GM12878 (cell line): ENCODE results near the gene ITIH5. TPM values are rescaled to one million over a fixed set of nuclear protein-coding genes. Genes with fewer than 3 reads are reported as not detected.

ENCODE experiments used
- ATAC-seq: fragments of 200-7000 bp; cut with Tn5 transposase; 3 replicates; pipeline ENCODE4 v1.9.1; 2020; ENCODE audit warnings: mild to moderate bottlenecking, moderate library complexity
- BruUV-seq: library from RNA; stranded (reverse); fragments of 400-500 nt; replicated peaks from 2 replicates; lab custom pipeline; 2021; lab: Mats Ljungman, UMichigan
- CTCF ChIA-PET: fragments of 300-600 bp; sonication (Branson Sonifier 250); formaldehyde crosslinking; extraction: SDS; loops from one replicate; lab custom pipeline; 2021; ENCODE audit warnings: inconsistent platforms; lab: Yijun Ruan, JAX
- POLR2A ChIA-PET: fragments of 350-600 bp; formaldehyde crosslinking; extraction: SDS; loops from one replicate; lab custom pipeline; 2021; ENCODE audit warnings: inconsistent platforms; lab: Charles Lee
- RAD21 ChIA-PET: fragments of 300-600 bp; sonication (Branson Sonifier 250); formaldehyde crosslinking; loops from one replicate; lab custom pipeline; 2023; ENCODE audit warnings: antibody characterized with exemption; ENCODE audit not compliant: unreplicated experiment; lab: Charles Lee
- SMC1A ChIA-PET: fragments of 300-600 bp; sonication (Branson Sonifier 250); formaldehyde crosslinking; loops from one replicate; lab custom pipeline; 2023; ENCODE audit not compliant: unreplicated experiment, uncharacterized antibody; lab: Charles Lee
- DNase-seq: peaks from one replicate; pipeline ENCODE4 v3.0.0-alpha.2; 2011; ENCODE audit warnings: low read depth, low spot score
- FAIRE-seq: peaks from 3 replicates; lab custom pipeline; 2011; peaks lifted over from hg19 to GRCh38; lab: Jason Lieb, UNC
- H2AFZ ChIP-seq: 2 replicates; pipeline ENCODE4 v1.6.0; 2011; ENCODE audit warnings: low read depth, low read length, control low read depth; ENCODE audit not compliant: control insufficient read depth
- H3K27ac ChIP-seq: 2 replicates; pipeline ENCODE4 v1.5.1; 2011; ENCODE audit warnings: control low read depth; ENCODE audit not compliant: control insufficient read depth, insufficient read depth
- H3K27me3 ChIP-seq, 2 experiments: replicated peaks in 1 of 2; 2 replicates each; pipeline versions ENCODE4 v1.6.0 to v1.6.1; 2011; ENCODE audit warnings: low read length in 1 of 2; ENCODE audit not compliant: control insufficient read depth in 2 of 2, insufficient read depth in 2 of 2
- H3K36me3 ChIP-seq, 2 experiments: 2 replicates each; pipeline ENCODE4 v1.5.1; 2011; ENCODE audit warnings: low read length in 1 of 2; ENCODE audit not compliant: control insufficient read depth in 2 of 2, insufficient read depth in 2 of 2
- H3K4me1 ChIP-seq: 2 replicates; pipeline ENCODE4 v1.6.1; 2011; ENCODE audit warnings: mild to moderate bottlenecking, low read length, moderate library complexity, mixed read lengths; ENCODE audit not compliant: control insufficient read depth, insufficient read depth
- H3K4me2 ChIP-seq: 2 replicates; pipeline ENCODE4 v1.6.0; 2011; ENCODE audit warnings: control low read depth; ENCODE audit not compliant: control insufficient read depth, insufficient read depth
- H3K4me3 ChIP-seq: fragments of 200-600 bp; sonication (generic); 2 replicates; pipeline ENCODE4 v1.5.1; 2016
- H3K79me2 ChIP-seq: 2 replicates; pipeline ENCODE4 v1.6.0; 2011; ENCODE audit warnings: low read length; ENCODE audit not compliant: control insufficient read depth, insufficient read depth
- H3K9ac ChIP-seq: 2 replicates; pipeline ENCODE4 v1.8.0; 2011; ENCODE audit warnings: low read length, control low read depth, mixed read lengths; ENCODE audit not compliant: control insufficient read depth, insufficient read depth
- H3K9me3 ChIP-seq: replicated peaks from 3 replicates; pipeline ENCODE4 v1.5.1; 2011; ENCODE audit warnings: mild to moderate bottlenecking, low read length; ENCODE audit not compliant: control insufficient read depth, insufficient read depth
- H4K20me1 ChIP-seq: 2 replicates; pipeline ENCODE4 v1.6.0; 2011; ENCODE audit not compliant: control insufficient read depth, insufficient read depth
- CEBPB ChIP-seq, 2 experiments: fragments of 150-350 bp in 1 of 2; IDR thresholded peaks; 2 replicates each; pipeline ENCODE4 v1.6.1; 2012 to 2014; ENCODE audit warnings: low read depth in 2 of 2, low read length in 2 of 2, borderline replicate concordance in 1 of 2, inconsistent platforms in 1 of 2
- EGR1 ChIP-seq, 2 experiments: IDR thresholded peaks; 1 replicate in 1 of 2; 2 replicates in 1 of 2; pipeline ENCODE4 v1.6.1; 2011 to 2012; ENCODE audit warnings: low read depth in 2 of 2, low read length in 2 of 2, borderline replicate concordance in 1 of 2, mild to moderate bottlenecking in 1 of 2, moderate library complexity in 1 of 2
- KDM1A ChIP-seq: fragments of 200-600 bp; sonication (generic); IDR thresholded peaks from 2 replicates; pipeline ENCODE4 v1.6.1; 2016; ENCODE audit warnings: borderline replicate concordance
- NFXL1 ChIP-seq: fragments of 450-650 bp; IDR thresholded peaks from 2 replicates; pipeline ENCODE4 v1.6.1; 2017; ENCODE audit warnings: antibody characterized with exemption, mild to moderate bottlenecking, borderline replicate concordance
- SIX5 ChIP-seq: IDR thresholded peaks from 2 replicates; pipeline ENCODE4 v1.6.1; 2011; ENCODE audit warnings: mild to moderate bottlenecking, low read depth, low read length, moderate library complexity; ENCODE audit not compliant: severe bottlenecking
- SMAD1 ChIP-seq: fragments of 450-650 bp; IDR thresholded peaks from 2 replicates; pipeline ENCODE4 v1.6.1; 2018; ENCODE audit warnings: mild to moderate bottlenecking, low read depth; ENCODE audit not compliant: partially characterized antibody
- WGBS: methylation state at CpG from one replicate; pipeline ENCODE4 v1.1.6; 2016; ENCODE audit warnings: low lambda C conversion rate; ENCODE audit not compliant: insufficient replicate concordance, insufficient coverage; ENCODE audit errors: missing lambda C conversion rate; 5-methylcytosine and 5-hydroxymethylcytosine counted together
- in situ Hi-C: fragments of 300-500 bp; cut with MboI; formaldehyde crosslinking; loops from 9 replicates; pipeline ENCODE4 v1.14.3; 2018; ENCODE audit warnings: mixed read lengths
- intact Hi-C: fragments of 100-400 bp; cut with micrococcal nuclease; formaldehyde crosslinking; loops from one replicate; pipeline ENCODE4 v1.14.2; 2022; ENCODE audit not compliant: unreplicated experiment
- polyA plus RNA-seq, 11 experiments: library from polyadenylated mRNA; depleted of rRNA in 4 of 11; unstranded in 6 of 11; stranded (reverse) in 5 of 11; fragments of >200 nt; fragmentation: Nextera tagmentation in 4 of 11; fragmentation: Illumina TruSeq in 1 of 11; extraction: Ambion mirVana in 4 of 11; extraction: Trizol in 1 of 11; gene quantifications; 1 replicate in 1 of 11; 2 replicates in 10 of 11; pipeline versions ENCODE4 v1.2.1 to v1.2.3, GENCODE V29; 2011 to 2016; ENCODE audit warnings: inconsistent platforms in 2 of 11, missing spikeins in 2 of 11, low read depth in 1 of 11
- total RNA-seq, 4 experiments: library from RNA; depleted of rRNA in 3 of 4; stranded (reverse); fragments of >200 nt in 3 of 4; fragmentation: Illumina TruSeq in 1 of 4; extraction: Trizol in 1 of 4; gene quantifications; 2 replicates each; pipeline versions ENCODE4 v1.2.1 to v1.2.3, GENCODE V29; 2013 to 2021
- TF ChIP-seq, protein P1 (sequence below): IDR thresholded peaks from 2 replicates; pipeline ENCODE4 v1.6.1; 2012; ENCODE audit warnings: improper control_type of control experiment, low read depth, low read length; ENCODE audit not compliant: insufficient replicate concordance

ITIH5 gene
- total and polyA plus RNA-seq, 10 of the 15 experiments (the other 5 are each of a cell fraction or from before 2014, with no cell fraction given) = 0.14 to 0.43 (median 0.21) TPM; not detected in 7

GRCh38 chr10:7606951-7607404 is 59.8 kb downstream of the ITIH5 start (continued):
- TF ChIP-seq, protein P1, sequence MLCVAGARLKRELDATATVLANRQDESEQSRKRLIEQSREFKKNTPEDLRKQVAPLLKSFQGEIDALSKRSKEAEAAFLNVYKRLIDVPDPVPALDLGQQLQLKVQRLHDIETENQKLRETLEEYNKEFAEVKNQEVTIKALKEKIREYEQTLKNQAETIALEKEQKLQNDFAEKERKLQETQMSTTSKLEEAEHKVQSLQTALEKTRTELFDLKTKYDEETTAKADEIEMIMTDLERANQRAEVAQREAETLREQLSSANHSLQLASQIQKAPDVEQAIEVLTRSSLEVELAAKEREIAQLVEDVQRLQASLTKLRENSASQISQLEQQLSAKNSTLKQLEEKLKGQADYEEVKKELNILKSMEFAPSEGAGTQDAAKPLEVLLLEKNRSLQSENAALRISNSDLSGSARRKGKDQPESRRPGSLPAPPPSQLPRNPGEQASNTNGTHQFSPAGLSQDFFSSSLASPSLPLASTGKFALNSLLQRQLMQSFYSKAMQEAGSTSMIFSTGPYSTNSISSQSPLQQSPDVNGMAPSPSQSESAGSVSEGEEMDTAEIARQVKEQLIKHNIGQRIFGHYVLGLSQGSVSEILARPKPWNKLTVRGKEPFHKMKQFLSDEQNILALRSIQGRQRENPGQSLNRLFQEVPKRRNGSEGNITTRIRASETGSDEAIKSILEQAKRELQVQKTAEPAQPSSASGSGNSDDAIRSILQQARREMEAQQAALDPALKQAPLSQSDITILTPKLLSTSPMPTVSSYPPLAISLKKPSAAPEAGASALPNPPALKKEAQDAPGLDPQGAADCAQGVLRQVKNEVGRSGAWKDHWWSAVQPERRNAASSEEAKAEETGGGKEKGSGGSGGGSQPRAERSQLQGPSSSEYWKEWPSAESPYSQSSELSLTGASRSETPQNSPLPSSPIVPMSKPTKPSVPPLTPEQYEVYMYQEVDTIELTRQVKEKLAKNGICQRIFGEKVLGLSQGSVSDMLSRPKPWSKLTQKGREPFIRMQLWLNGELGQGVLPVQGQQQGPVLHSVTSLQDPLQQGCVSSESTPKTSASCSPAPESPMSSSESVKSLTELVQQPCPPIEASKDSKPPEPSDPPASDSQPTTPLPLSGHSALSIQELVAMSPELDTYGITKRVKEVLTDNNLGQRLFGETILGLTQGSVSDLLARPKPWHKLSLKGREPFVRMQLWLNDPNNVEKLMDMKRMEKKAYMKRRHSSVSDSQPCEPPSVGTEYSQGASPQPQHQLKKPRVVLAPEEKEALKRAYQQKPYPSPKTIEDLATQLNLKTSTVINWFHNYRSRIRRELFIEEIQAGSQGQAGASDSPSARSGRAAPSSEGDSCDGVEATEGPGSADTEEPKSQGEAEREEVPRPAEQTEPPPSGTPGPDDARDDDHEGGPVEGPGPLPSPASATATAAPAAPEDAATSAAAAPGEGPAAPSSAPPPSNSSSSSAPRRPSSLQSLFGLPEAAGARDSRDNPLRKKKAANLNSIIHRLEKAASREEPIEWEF = no peak

DNA sequence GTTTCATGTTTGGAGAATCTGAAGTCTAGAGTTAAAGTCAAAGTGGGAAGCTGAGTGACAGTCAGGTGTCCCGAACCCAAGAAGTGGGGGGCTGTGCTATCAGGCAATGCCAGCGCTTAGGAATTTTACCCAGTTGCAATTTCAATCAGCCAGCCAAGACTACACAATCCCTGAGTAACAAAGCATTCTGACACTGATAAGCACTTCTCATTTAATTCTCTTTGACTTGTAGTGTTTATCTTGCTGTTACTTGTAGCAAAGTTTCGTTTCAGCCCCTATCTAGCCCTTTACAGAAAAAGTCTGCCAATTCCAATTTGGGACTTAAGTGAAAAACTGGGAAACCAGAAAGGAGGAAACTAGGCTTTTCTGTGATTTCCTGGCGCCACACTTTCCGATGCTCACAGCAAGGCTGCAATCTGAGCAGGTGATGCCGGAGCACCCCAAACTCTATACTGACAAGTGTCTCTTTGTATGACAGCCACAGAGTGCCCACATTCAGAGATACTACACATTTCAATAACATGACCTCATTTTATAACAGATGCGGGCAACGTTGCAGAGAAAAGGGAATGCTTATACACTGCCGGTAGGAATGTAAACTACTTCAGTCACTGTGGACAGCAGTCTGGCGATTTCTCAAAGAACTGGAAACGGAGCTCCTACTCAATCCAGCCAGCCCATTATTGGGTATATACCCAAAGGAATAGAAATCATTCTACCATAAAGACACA is 61.0 kb downstream of the ITIH5 start:
- WGBS = 68% methylated on average over 11 of the region's 11 CpGs
- BruUV-seq = no TSS peak
- intact Hi-C loops (no loop called here), in situ Hi-C loops (no loop called here)
- ChIA-PET SMC1A (interaction anchor here (0.6 kb wide), 1 partner anchor 388 kb away, joined by 3 read pairs; no protein-coding TSS in a partner anchor), POLR2A (no interaction called here), RAD21 (interaction anchor here (1.1 kb wide), 1 partner anchor 80 kb away, joined by 3 read pairs; no protein-coding TSS in a partner anchor), CTCF (no interaction called here)
- Histone ChIP-seq H3K27me3 (no peaks in the 10 kb centered on the region), H3K27ac (no peak overlapping the region), H3K9ac (no peak overlapping the region), H2AFZ (no peak overlapping the region), H4K20me1 (no peaks in the 10 kb centered on the region), H3K36me3 (no peaks in the 10 kb centered on the region), H3K4me1 (no peaks in the 10 kb centered on the region), H3K9me3 (no peaks in the 10 kb centered on the region), H3K4me3 (no peak overlapping the region), H3K79me2 (no peaks in the 10 kb centered on the region), H3K4me2 (no peak overlapping the region)
- no peak for ATAC-seq
- no peak for DNase-seq
- no peak for FAIRE-seq
- TF ChIP-seq KDM1A = no peak
- TF ChIP-seq EGR1 (IDR thresholded peaks at IDR 0.05; ENCODE audit: borderline replicate concordance in 1 of 2, low read depth in 2 of 2, low read length in 2 of 2) = no peak
- no peak for TF ChIP-seq CEBPB (IDR thresholded peaks at IDR 0.05; ENCODE audit: borderline replicate concordance in 1 of 2, low read depth in 2 of 2, low read length in 2 of 2)
- TF ChIP-seq, protein P1 = no peak
- TF ChIP-seq SMAD1 = no peak
- TF ChIP-seq SIX5 = no peak
- TF ChIP-seq NFXL1 = no peak
